Measurements from ENCODE around the gene EIF6. TPM values are rescaled to one million over a fixed set of nuclear protein-coding genes. Genes with fewer than 3 reads are reported as not detected.
A peak's percentile ranks its signal among the peaks of the same experiment; 100 is the strongest.

Gene EIF6
- total and polyA plus RNA-seq, 2 donors (not counting 1 experiment from before 2014, with no cell fraction given), result 117 to 156 TPM

- peaks cover 46% of the 10 kb centered on the region for H3K4me1 ChIP-seq (ENCODE audit: control insufficient read depth, extremely low read depth, insufficient read depth, low read length)
- no peaks in the 10 kb centered on the region for H3K36me3 ChIP-seq (ENCODE audit: control insufficient read depth, insufficient read depth, low read length)
- no peaks in the 10 kb centered on the region for H4K20me1 ChIP-seq (ENCODE audit: control insufficient read depth, extremely low read depth, insufficient read depth, low read length)
- no peak overlapping the region for H2AFZ ChIP-seq (ENCODE audit: low read length)
- H3K9me3 ChIP-seq (ENCODE audit: control insufficient read depth, insufficient read depth, low read depth, low read length), result no peaks in the 10 kb centered on the region
- H3K9ac ChIP-seq (ENCODE audit: insufficient read depth, low read length), result no peak overlapping the region
- H3K27ac ChIP-seq (ENCODE audit: insufficient read depth, low read length), result peak overlapping the region; percentile 79
- no peaks in the 10 kb centered on the region for H3K27me3 ChIP-seq (ENCODE audit: control insufficient read depth, insufficient read depth, low read length)
- no peak overlapping the region for H3K4me3 ChIP-seq (replicated peaks in 1 of 4; ENCODE audit: control extremely low read depth in 1 of 4, insufficient read depth in 1 of 4, low read depth in 3 of 4, low read length in 4 of 4)
- TF ChIP-seq, protein P1, sequence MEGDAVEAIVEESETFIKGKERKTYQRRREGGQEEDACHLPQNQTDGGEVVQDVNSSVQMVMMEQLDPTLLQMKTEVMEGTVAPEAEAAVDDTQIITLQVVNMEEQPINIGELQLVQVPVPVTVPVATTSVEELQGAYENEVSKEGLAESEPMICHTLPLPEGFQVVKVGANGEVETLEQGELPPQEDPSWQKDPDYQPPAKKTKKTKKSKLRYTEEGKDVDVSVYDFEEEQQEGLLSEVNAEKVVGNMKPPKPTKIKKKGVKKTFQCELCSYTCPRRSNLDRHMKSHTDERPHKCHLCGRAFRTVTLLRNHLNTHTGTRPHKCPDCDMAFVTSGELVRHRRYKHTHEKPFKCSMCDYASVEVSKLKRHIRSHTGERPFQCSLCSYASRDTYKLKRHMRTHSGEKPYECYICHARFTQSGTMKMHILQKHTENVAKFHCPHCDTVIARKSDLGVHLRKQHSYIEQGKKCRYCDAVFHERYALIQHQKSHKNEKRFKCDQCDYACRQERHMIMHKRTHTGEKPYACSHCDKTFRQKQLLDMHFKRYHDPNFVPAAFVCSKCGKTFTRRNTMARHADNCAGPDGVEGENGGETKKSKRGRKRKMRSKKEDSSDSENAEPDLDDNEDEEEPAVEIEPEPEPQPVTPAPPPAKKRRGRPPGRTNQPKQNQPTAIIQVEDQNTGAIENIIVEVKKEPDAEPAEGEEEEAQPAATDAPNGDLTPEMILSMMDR (conservative IDR thresholded peaks at IDR 0.05 in 1 of 2, IDR thresholded peaks at IDR 0.05 in 1 of 2; ENCODE audit: low read depth in 1 of 2, low read length in 2 of 2), result no peak
- TF ChIP-seq EZH2 (IDR thresholded peaks at IDR 0.05; ENCODE audit: low read length, missing control alignments), result no peak
- H3K79me2 ChIP-seq (ENCODE audit: control insufficient read depth, insufficient read depth, low read length), result no peaks in the 10 kb centered on the region
- H3K4me2 ChIP-seq (ENCODE audit: extremely low read depth, insufficient read depth, low read length), result peak overlapping the region; percentile 1
- peak; percentile 82 to 85 for DNase-seq (ENCODE audit: low read depth in 2 of 2)
These were observed 34.8 kb upstream of the EIF6 start for GRCh38 chr20:35319192-35319870.

DNA sequence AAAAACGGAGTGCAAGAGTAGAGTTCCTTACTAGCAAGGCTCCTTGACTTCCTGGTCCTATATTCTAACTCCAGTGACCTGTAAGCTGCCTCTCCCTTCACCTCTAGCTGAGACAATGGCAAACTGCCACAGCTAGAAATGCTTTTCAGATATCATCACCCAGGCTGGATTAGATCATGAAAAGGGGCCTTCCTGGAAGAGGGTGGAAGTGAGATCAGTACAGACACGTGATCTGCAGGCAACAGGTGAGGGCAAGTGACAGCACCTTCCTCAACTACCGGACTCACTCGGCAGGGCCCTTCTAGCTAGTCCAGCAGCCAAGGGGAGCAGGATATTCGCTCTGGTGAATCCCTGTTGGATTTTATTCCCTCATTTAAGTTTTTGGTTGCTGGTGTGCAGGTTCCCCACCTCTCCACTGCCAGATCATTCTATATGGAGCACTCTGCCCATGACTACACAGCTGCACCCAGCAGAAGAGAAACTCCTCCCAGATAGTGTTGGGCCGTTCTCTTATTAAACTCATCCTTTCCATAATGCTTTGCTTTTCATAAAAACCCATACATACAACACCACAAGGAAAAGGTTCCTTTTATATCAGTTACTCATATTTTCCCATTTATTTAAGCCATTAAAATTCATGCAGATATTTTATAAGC is 34.1 kb upstream of the EIF6 start:
- Histone ChIP-seq H3K4me2 (ENCODE audit: extremely low read depth, insufficient read depth, low read length) (peak overlapping the region; percentile 52), H3K79me2 (ENCODE audit: control insufficient read depth, insufficient read depth, low read length) (no peaks in the 10 kb centered on the region), H3K27ac (ENCODE audit: insufficient read depth, low read length) (peak overlapping the region; percentile 79), H3K4me1 (ENCODE audit: control insufficient read depth, extremely low read depth, insufficient read depth, low read length) (peaks cover 47% of the 10 kb centered on the region), H3K9ac (ENCODE audit: insufficient read depth, low read length) (no peak overlapping the region), H4K20me1 (ENCODE audit: control insufficient read depth, extremely low read depth, insufficient read depth, low read length) (no peaks in the 10 kb centered on the region), H3K36me3 (ENCODE audit: control insufficient read depth, insufficient read depth, low read length) (no peaks in the 10 kb centered on the region), H2AFZ (ENCODE audit: low read length) (no peak overlapping the region), H3K27me3 (ENCODE audit: control insufficient read depth, insufficient read depth, low read length) (no peaks in the 10 kb centered on the region), H3K4me3 (replicated peaks in 1 of 4; ENCODE audit: control extremely low read depth in 1 of 4, insufficient read depth in 1 of 4, low read depth in 3 of 4, low read length in 4 of 4) (no peak overlapping the region), H3K9me3 (ENCODE audit: control insufficient read depth, insufficient read depth, low read depth, low read length) (no peaks in the 10 kb centered on the region)
- peak; percentile 77 to 93 for DNase-seq (ENCODE audit: low read depth in 2 of 2)
- TF ChIP-seq EZH2 (IDR thresholded peaks at IDR 0.05; ENCODE audit: low read length, missing control alignments), result no peak
- TF ChIP-seq, protein P1 (conservative IDR thresholded peaks at IDR 0.05 in 1 of 2, IDR thresholded peaks at IDR 0.05 in 1 of 2; ENCODE audit: low read depth in 1 of 2, low read length in 2 of 2), result no peak

GRCh38 chr20:35317416-35318210 is 33.0 kb upstream of the EIF6 start:
- Histone ChIP-seq H3K27ac (ENCODE audit: insufficient read depth, low read length) (peak overlapping the region; percentile 79), H2AFZ (ENCODE audit: low read length) (no peak overlapping the region), H3K9ac (ENCODE audit: insufficient read depth, low read length) (no peak overlapping the region), H3K4me2 (ENCODE audit: extremely low read depth, insufficient read depth, low read length) (no peak overlapping the region), H4K20me1 (ENCODE audit: control insufficient read depth, extremely low read depth, insufficient read depth, low read length) (no peaks in the 10 kb centered on the region), H3K27me3 (ENCODE audit: control insufficient read depth, insufficient read depth, low read length) (no peaks in the 10 kb centered on the region), H3K9me3 (ENCODE audit: control insufficient read depth, insufficient read depth, low read depth, low read length) (no peaks in the 10 kb centered on the region), H3K36me3 (ENCODE audit: control insufficient read depth, insufficient read depth, low read length) (no peaks in the 10 kb centered on the region), H3K4me1 (ENCODE audit: control insufficient read depth, extremely low read depth, insufficient read depth, low read length) (peaks cover 47% of the 10 kb centered on the region), H3K4me3 (replicated peaks in 1 of 4; ENCODE audit: control extremely low read depth in 1 of 4, insufficient read depth in 1 of 4, low read depth in 3 of 4, low read length in 4 of 4) (no peak overlapping the region), H3K79me2 (ENCODE audit: control insufficient read depth, insufficient read depth, low read length) (no peaks in the 10 kb centered on the region)
- TF ChIP-seq EZH2 (IDR thresholded peaks at IDR 0.05; ENCODE audit: low read length, missing control alignments), result no peak
- TF ChIP-seq, protein P1 (conservative IDR thresholded peaks at IDR 0.05 in 1 of 2, IDR thresholded peaks at IDR 0.05 in 1 of 2; ENCODE audit: low read depth in 1 of 2, low read length in 2 of 2), result no peak
- peak in 1 of 2 donors; percentile 40 for DNase-seq (ENCODE audit: low read depth in 2 of 2)
